Esophagus squamous epithelium (tissue), 5 donors: ENCODE measurements around the gene TSHR. TPM values are rescaled to one million over a fixed set of nuclear protein-coding genes. Genes with fewer than 3 reads are reported as not detected.

ENCODE experiments used
- DNase-seq: peaks from one replicate; lab custom pipeline; 2025; lab: John Stamatoyannopoulos, UW
- H3K27ac ChIP-seq, 4 donors: fragments of 200-600 bp; sonication (generic); one replicate each; pipeline ENCODE4 v1.5.1; 2016 to 2019; ENCODE audit warnings: mild to moderate bottlenecking in 1 of 4
- H3K27me3 ChIP-seq, 4 donors: fragments of 200-600 bp; sonication (generic); 1 replicate in 3 of 4; 2 replicates in 1 of 4; pipeline versions ENCODE4 v1.5.1 to v1.6.0; 2017 to 2021; ENCODE audit warnings: antibody characterized with exemption in 1 of 4
- H3K36me3 ChIP-seq, 3 donors: fragments of 200-600 bp; sonication (generic); one replicate each; pipeline ENCODE4 v1.5.1; 2016 to 2019
- H3K4me1 ChIP-seq, 3 donors: fragments of 200-600 bp; sonication (generic); one replicate each; pipeline ENCODE4 v1.5.1; 2017 to 2019
- H3K4me3 ChIP-seq, 4 donors: fragments of 200-600 bp; sonication (generic); 1 replicate in 3 of 4; 2 replicates in 1 of 4; pipeline ENCODE4 v1.5.1; 2016 to 2019; ENCODE audit warnings: mild to moderate bottlenecking in 2 of 4, moderate library complexity in 1 of 4
- H3K9me3 ChIP-seq, 3 donors: fragments of 200-600 bp; sonication (generic); one replicate each; pipeline ENCODE4 v1.5.1; 2016 to 2019
- CTCF ChIP-seq, 6 experiments: fragments of 450-650 bp in 4 of 6; fragments of 200-600 bp in 2 of 6; sonication (generic) in 2 of 6; IDR thresholded peaks; one replicate each; pipeline ENCODE4 v1.5.1; 2016 to 2019; ENCODE audit warnings: antibody characterized with exemption in 6 of 6, mild to moderate bottlenecking in 4 of 6, moderate library complexity in 4 of 6
- POLR2A ChIP-seq, 4 donors: fragments of 450-650 bp; IDR thresholded peaks; one replicate each; pipeline ENCODE4 v1.6.1; 2017; ENCODE audit warnings: antibody characterized with exemption in 4 of 4, mild to moderate bottlenecking in 4 of 4, moderate library complexity in 3 of 4
- WGBS, 2 donors: methylation state at CpG; one replicate each; pipeline ENCODE4 v1.1.5; 2018; 5-methylcytosine and 5-hydroxymethylcytosine counted together
- intact Hi-C: fragments of 100-400 bp; cut with DNase I; formaldehyde crosslinking; loops from one replicate; pipeline ENCODE4 v1.15.0; 2022
- total RNA-seq, 4 donors: library from RNA; depleted of rRNA; stranded (reverse); fragments of >200 nt; gene quantifications; one replicate each; pipeline ENCODE4 v1.1.0, GENCODE V29; 2016
- donor health status: DM: yes; HTN: yes; CAD: no.

Gene TSHR
- total RNA-seq, 4 donors from 2014 or later = not detected

- intact Hi-C loops = no loop called here
- Histone ChIP-seq H3K36me3 (peaks cover 0 to 35% (median 0%) of the 10 kb centered on the region in 3 donors), H3K27me3 (no peaks in the 10 kb centered on the region), H3K4me3 (peak overlapping the region in 3 of 4 donors; percentile 7 to 49 (median 22)), H3K9me3 (no peaks in the 10 kb centered on the region), H3K27ac (peak overlapping the region; percentile 1 to 52 (median 44)), H3K4me1 (peaks cover 5 to 23% (median 16%) of the 10 kb centered on the region in 3 donors)
- no peak for DNase-seq
- whole genome bisulfite sequencing, 2 donors = 65 to 66% methylated on average over 1 of the region's 1 CpG
- TF ChIP-seq CTCF (IDR thresholded peaks at IDR 0.05) = no peak
- TF ChIP-seq POLR2A (IDR thresholded peaks at IDR 0.05) = no peak
Measured at GRCh38 chr14:81177225-81177624, 221.8 kb downstream of the TSHR start.

- Histone ChIP-seq H3K9me3 (no peaks in the 10 kb centered on the region), H3K27ac (peak overlapping the region in 3 of 4 donors; percentile 49 to 52 (median 51)), H3K4me1 (peaks cover 5 to 32% (median 16%) of the 10 kb centered on the region in 3 donors), H3K36me3 (peaks cover 0 to 43% (median 0%) of the 10 kb centered on the region in 3 donors), H3K27me3 (no peaks in the 10 kb centered on the region), H3K4me3 (peak overlapping the region in 1 of 4 donors; percentile 7)
- TF ChIP-seq CTCF (IDR thresholded peaks at IDR 0.05) (no peak), POLR2A (IDR thresholded peaks at IDR 0.05) (no peak)
- intact Hi-C loops = no loop called here
- no peak for DNase-seq
Measured at GRCh38 chr14:81178063-81178462, 222.6 kb downstream of the TSHR start.

GRCh38 chr14:81179631-81180030 is 224.2 kb downstream of the TSHR start:
- no peak for DNase-seq
- Histone ChIP-seq H3K27me3 (no peaks in the 10 kb centered on the region), H3K4me1 (peaks cover 5 to 38% (median 16%) of the 10 kb centered on the region in 3 donors), H3K27ac (no peak overlapping the region), H3K9me3 (no peaks in the 10 kb centered on the region), H3K4me3 (no peak overlapping the region), H3K36me3 (peaks cover 0 to 56% (median 0%) of the 10 kb centered on the region in 3 donors)
- intact Hi-C loops = no loop called here
- TF ChIP-seq CTCF (IDR thresholded peaks at IDR 0.05) = no peak
- no peak for TF ChIP-seq POLR2A (IDR thresholded peaks at IDR 0.05)
- WGBS, 2 donors = 78 to 87% methylated on average over 2 of the region's 2 CpGs

- no peaks in the 10 kb centered on the region for H3K27me3 ChIP-seq
- no peak for DNase-seq
- H3K36me3 ChIP-seq = peaks cover 0 to 96% (median 9%) of the 10 kb centered on the region in 3 donors
- intact Hi-C loops = no loop called here
- no peak overlapping the region for H3K27ac ChIP-seq
- H3K4me3 ChIP-seq = no peak overlapping the region
- H3K4me1 ChIP-seq = peaks cover 0 to 7% (median 0%) of the 10 kb centered on the region in 3 donors
- WGBS, 2 donors = 85 to 95% methylated on average over 5 of the region's 5 CpGs
- no peaks in the 10 kb centered on the region for H3K9me3 ChIP-seq
- TF ChIP-seq CTCF (IDR thresholded peaks at IDR 0.05) = no peak
- TF ChIP-seq POLR2A (IDR thresholded peaks at IDR 0.05) = no peak
Measured at GRCh38 chr14:81187832-81188522, 232.6 kb downstream of the TSHR start.

GRCh38 chr14:81192594-81192993 is 237.2 kb downstream of the TSHR start:
- no peak for DNase-seq
- H3K27me3 ChIP-seq = no peaks in the 10 kb centered on the region
- WGBS, 2 donors = 80 to 86% methylated on average over 2 of the region's 2 CpGs
- H3K36me3 ChIP-seq = peaks cover 0 to 100% (median 9%) of the 10 kb centered on the region in 3 donors
- no peak overlapping the region for H3K27ac ChIP-seq
- intact Hi-C loops = no loop called here
- H3K4me3 ChIP-seq = no peak overlapping the region
- no peaks in the 10 kb centered on the region for H3K4me1 ChIP-seq
- H3K9me3 ChIP-seq = no peaks in the 10 kb centered on the region
- TF ChIP-seq POLR2A (IDR thresholded peaks at IDR 0.05) (no peak), CTCF (IDR thresholded peaks at IDR 0.05) (no peak)
